Endothelial cell (in vitro differentiated cells): ENCODE data around the gene PIGV. TPM values are rescaled to one million over a fixed set of nuclear protein-coding genes. Genes with fewer than 3 reads are reported as not detected.
A peak's percentile ranks its signal among the peaks of the same experiment; 100 is the strongest.

Experiments used
- DNase-seq: peaks from one replicate; pipeline ENCODE4 v3.0.0; 2021; ENCODE audit warnings: low spot score
- H3K27ac Mint-ChIP-seq: one replicate; pipeline ENCODE4 v1.8.0; 2021; ENCODE audit warnings: mixed read lengths, inconsistent platforms; ENCODE audit not compliant: unreplicated experiment
- H3K27me3 Mint-ChIP-seq: one replicate; pipeline ENCODE4 v1.8.0; 2021; ENCODE audit warnings: mild to moderate bottlenecking, moderate library complexity, mixed read lengths, inconsistent platforms; ENCODE audit not compliant: unreplicated experiment
- H3K36me3 Mint-ChIP-seq: one replicate; pipeline ENCODE4 v1.8.0; 2021; ENCODE audit warnings: mild to moderate bottlenecking, low read depth, mixed read lengths, inconsistent platforms; ENCODE audit not compliant: unreplicated experiment
- H3K4me1 Mint-ChIP-seq: one replicate; pipeline ENCODE4 v1.8.0; 2021; ENCODE audit warnings: mild to moderate bottlenecking, mixed read lengths, inconsistent platforms; ENCODE audit not compliant: unreplicated experiment
- H3K4me3 Mint-ChIP-seq: one replicate; pipeline ENCODE4 v1.8.0; 2021; ENCODE audit warnings: mild to moderate bottlenecking, mixed read lengths, inconsistent platforms; ENCODE audit not compliant: unreplicated experiment
- H3K9me3 Mint-ChIP-seq: one replicate; pipeline ENCODE4 v1.8.0; 2021; ENCODE audit warnings: mixed read lengths, inconsistent platforms; ENCODE audit not compliant: unreplicated experiment
- total RNA-seq: library from RNA; stranded (reverse); fragmentation: NEBNext Ultra II Directional; extraction: Animal tissue kit (Norgen Biotek cat#: 25700); gene quantifications from one replicate; pipeline ENCODE4 v1.2.1, GENCODE V29; 2021; ENCODE audit not compliant: unreplicated experiment
- TF ChIP-seq, protein P1 (sequence below): fragments of 200-600 bp; sonication (generic); IDR thresholded peaks from one replicate; pipeline ENCODE4 v1.5.0; 2021; ENCODE audit warnings: antibody characterized with exemption; ENCODE audit not compliant: unreplicated experiment

The PIGV gene
- total RNA-seq, 1 donor from 2014 or later, result 7.6 TPM

DNA sequence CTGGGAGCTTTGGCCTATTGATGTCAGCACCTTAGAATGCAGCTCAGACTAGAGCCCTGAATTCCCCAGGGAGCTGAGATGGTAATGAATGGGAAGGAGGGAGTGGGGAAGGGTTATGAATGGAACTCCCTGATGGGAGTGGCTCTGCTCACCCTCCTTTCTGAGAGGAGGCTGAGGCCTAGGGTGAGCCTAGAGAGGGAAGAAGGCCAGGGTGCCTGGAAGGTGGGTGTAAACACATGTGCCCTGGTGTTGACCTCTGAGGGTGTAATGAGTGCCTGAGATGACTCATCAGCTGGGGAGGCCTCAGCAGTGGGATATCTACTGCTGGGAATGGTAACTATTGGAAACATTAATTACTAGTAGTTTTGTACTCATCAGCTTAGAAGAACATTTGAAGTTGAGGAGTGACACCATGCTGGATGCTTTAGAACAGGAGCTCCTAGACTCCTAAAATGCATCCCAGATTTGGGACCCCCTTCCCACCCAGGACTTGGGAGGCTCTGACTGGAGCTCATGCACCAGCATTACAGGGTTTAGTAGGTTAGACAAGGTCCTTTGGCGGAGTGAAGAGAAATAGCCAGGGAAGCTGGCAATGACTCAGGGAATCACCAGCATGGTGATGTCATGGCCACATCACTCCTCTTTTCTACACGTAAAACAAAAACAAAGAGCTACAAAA lies 16.0 kb upstream of the PIGV start:
- TF ChIP-seq, protein P1, sequence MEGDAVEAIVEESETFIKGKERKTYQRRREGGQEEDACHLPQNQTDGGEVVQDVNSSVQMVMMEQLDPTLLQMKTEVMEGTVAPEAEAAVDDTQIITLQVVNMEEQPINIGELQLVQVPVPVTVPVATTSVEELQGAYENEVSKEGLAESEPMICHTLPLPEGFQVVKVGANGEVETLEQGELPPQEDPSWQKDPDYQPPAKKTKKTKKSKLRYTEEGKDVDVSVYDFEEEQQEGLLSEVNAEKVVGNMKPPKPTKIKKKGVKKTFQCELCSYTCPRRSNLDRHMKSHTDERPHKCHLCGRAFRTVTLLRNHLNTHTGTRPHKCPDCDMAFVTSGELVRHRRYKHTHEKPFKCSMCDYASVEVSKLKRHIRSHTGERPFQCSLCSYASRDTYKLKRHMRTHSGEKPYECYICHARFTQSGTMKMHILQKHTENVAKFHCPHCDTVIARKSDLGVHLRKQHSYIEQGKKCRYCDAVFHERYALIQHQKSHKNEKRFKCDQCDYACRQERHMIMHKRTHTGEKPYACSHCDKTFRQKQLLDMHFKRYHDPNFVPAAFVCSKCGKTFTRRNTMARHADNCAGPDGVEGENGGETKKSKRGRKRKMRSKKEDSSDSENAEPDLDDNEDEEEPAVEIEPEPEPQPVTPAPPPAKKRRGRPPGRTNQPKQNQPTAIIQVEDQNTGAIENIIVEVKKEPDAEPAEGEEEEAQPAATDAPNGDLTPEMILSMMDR, result no peak
- Mint-ChIP-seq H3K4me1 (no peaks in the 10 kb centered on the region), H3K36me3 (peaks cover 81% of the 10 kb centered on the region), H3K9me3 (no peaks in the 10 kb centered on the region), H3K27me3 (peaks cover 10% of the 10 kb centered on the region), H3K4me3 (no peak overlapping the region), H3K27ac (peak overlapping the region; percentile 20)
- DNase-seq, result no peak

DNA sequence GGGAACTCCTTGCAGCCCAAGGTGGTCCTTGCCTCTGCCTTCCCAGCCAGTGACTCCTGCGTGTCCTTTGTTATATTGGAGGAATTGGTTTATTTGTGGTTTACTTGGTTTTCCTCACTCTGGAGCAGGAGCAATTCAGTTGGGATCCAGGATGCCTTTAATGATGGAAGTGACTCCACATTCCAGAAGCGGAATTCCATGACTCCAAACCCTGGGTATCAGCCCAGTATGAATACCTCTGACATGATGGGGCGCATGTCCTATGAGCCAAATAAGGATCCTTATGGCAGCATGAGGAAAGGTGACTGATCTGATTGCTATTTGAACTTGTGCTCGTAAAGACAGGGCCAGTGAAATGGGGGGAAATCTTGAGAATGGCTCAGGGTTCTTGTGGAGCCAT lies 15.1 kb upstream of the PIGV start:
- Mint-ChIP-seq H3K27me3 (peaks cover 10% of the 10 kb centered on the region), H3K27ac (no peak overlapping the region), H3K4me1 (no peaks in the 10 kb centered on the region), H3K4me3 (peak overlapping the region; percentile 59), H3K36me3 (peaks cover 75% of the 10 kb centered on the region), H3K9me3 (no peaks in the 10 kb centered on the region)
- no peak for DNase-seq
- TF ChIP-seq, protein P1, result no peak

DNA sequence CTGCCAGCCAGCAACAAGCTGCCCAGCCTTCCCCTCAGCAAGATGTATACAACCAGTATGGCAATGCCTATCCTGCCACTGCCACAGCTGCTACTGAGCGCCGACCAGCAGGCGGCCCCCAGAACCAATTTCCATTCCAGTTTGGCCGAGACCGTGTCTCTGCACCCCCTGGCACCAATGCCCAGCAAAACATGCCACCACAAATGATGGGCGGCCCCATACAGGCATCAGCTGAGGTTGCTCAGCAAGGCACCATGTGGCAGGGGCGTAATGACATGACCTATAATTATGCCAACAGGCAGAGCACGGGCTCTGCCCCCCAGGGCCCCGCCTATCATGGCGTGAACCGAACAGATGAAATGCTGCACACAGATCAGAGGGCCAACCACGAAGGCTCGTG lies 13.3 kb upstream of the PIGV start:
- TF ChIP-seq, protein P1, result no peak
- H3K9me3 Mint-ChIP-seq, result no peaks in the 10 kb centered on the region
- H3K36me3 Mint-ChIP-seq, result peaks cover 74% of the 10 kb centered on the region
- H3K27me3 Mint-ChIP-seq, result peaks cover 15% of the 10 kb centered on the region
- DNase-seq, result no peak
- peak overlapping the region; percentile 25 for H3K4me3 Mint-ChIP-seq
- peaks cover 12% of the 10 kb centered on the region for H3K4me1 Mint-ChIP-seq
- H3K27ac Mint-ChIP-seq, result no peak overlapping the region

DNA sequence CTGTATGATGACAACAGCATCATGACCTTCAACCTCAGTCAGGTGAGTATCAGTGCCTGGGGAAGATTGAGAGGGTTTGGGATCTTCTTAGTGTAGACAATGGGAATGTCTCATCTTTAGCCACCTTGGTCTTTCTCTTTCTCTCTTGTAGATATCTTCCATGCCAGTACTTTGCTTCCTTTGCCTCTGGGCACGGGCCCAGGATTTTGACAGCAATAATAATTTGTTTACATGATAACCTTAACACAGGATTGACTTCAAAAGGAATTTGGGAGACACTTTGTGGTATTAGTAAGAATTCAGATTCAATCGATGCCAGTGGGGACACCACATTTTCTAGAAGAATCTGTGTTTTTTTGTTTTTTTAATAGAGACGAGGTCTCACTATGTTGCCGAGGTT lies 12.1 kb upstream of the PIGV start:
- Mint-ChIP-seq H3K27me3 (peaks cover 16% of the 10 kb centered on the region), H3K27ac (peak overlapping the region; percentile 72), H3K4me3 (peak overlapping the region; percentile 65), H3K36me3 (peaks cover 76% of the 10 kb centered on the region), H3K4me1 (peaks cover 12% of the 10 kb centered on the region), H3K9me3 (no peaks in the 10 kb centered on the region)
- TF ChIP-seq, protein P1, result no peak
- no peak for DNase-seq

DNA sequence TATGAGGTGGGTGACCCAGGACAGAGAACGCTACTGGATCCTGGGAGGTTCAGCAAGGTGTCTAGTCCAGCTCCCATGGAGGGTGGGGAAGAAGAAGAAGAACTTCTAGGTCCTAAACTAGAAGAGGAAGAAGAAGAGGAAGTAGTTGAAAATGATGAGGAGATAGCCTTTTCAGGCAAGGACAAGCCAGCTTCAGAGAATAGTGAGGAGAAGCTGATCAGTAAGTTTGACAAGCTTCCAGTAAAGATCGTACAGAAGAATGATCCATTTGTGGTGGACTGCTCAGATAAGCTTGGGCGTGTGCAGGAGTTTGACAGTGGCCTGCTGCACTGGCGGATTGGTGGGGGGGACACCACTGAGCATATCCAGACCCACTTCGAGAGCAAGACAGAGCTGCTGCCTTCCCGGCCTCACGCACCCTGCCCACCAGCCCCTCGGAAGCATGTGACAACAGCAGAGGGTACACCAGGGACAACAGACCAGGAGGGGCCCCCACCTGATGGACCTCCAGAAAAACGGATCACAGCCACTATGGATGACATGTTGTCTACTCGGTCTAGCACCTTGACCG lies 8.6 kb upstream of the PIGV start:
- Mint-ChIP-seq H3K4me1 (peaks cover 25% of the 10 kb centered on the region), H3K36me3 (peaks cover 56% of the 10 kb centered on the region), H3K27ac (no peak overlapping the region), H3K9me3 (no peaks in the 10 kb centered on the region), H3K27me3 (peaks cover 13% of the 10 kb centered on the region), H3K4me3 (peak overlapping the region; percentile 24)
- TF ChIP-seq, protein P1, result no peak
- no peak for DNase-seq
